Endometrium (tissue), 2 donors: ENCODE data around the gene IFITM2.
"Not testable (repeated sequence)": the region's sequence is repeated elsewhere in the genome, so short reads cannot be mapped to it uniquely, and the experiment has no call there.

ENCODE experiments used
- FAIRE-seq: peaks from 2 replicates; lab custom pipeline; 2012; peaks lifted over from hg19 to GRCh38; lab: Jason Lieb, UNC
- donor health status: control.
- donor health status: control.

IFITM2 gene

GRCh38 chr11:281486-282161, 26.0 kb upstream of the IFITM2 start:
- no peak for FAIRE-seq

DNA sequence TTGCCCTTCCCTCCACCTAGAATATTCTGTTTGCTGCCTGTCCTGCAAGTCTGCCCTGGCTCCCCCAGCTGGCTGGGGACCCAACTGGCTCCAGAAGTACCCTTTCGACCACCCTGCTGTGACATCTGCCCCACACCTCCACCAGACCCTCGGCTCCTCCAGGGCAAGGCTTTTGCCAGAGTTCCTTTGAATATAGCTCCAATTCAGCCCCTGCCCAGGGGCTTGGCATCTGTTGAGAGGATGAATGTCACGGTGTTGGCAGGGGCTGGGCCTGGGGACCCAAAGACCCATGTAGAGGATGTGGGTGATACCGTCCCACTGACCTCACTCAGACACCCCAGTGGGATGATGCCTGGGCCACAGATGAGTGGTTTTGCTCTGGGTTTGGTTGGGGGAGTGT, 25.4 kb upstream of the IFITM2 start:
- FAIRE-seq, result no peak

DNA sequence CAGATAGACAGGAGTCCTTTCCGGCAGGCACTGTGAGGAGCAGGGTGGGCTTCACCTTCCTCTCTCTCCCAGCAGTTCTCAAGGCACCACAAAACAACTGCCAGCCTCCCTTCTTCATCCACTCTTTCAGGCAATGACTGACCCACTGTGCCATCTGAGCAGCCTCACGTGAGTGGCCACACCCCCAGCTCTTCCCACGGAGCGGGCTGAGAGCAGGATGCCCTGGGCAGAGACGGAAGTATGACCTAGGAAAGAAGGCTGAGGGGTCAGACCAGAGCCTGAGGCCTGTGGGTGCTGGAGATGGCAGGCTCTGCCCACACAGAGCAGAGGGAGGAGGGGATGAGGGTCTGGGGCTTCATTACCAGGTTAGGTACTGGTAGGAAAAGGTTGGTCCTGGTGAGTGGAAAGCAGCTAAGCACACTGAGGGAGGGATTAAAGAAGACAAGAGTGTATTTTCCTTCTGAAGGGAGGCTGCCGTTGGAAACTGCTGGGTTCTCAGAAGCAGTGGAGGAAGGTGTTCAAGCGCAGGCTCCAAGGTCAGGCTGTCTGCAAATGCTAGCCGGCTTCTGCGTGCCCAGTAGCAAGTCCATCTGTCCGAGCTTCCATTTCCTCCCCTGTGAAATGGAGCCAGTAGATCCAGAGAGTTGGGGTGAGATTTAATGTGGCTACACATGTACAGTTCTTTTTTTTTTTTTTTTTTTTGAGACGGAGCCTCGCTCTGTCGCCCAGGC, 24.8 kb upstream of the IFITM2 start:
- no peak for FAIRE-seq

DNA sequence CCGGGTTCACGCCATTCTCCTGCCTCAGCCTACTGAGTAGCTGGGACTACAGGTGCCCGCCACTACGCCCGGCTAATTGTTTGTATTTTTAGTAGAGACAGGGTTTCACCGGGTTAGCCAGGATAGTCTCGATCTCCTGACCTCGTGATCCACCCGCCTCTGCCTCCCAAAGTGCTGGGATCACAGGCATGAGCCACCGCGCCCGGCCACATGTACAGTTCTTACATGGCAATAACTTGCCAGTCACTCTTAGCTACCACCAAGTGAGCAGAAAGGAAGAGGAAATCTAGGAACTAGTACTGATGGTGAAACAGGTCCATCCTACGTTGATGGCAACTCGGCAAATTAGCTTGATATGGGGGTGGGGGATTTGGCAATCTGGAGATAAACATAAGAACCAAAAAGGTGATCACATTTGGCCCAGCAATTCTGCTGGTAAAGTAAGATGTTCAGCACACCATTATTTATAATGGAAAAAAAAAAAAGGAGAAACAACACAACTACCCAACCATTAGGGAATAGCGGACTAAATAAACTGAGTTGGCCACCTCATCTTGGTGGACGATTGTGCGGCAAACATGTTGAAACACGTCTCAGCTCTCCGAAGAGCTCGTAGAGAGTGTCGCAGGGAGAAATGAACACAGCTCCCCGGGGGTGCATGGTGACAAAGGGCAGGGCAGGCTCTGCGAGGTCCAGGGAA, 24.1 kb upstream of the IFITM2 start:
- FAIRE-seq, result no peak

GRCh38 chr11:284105-285020, 23.3 kb upstream of the IFITM2 start:
- FAIRE-seq, result no peak

DNA sequence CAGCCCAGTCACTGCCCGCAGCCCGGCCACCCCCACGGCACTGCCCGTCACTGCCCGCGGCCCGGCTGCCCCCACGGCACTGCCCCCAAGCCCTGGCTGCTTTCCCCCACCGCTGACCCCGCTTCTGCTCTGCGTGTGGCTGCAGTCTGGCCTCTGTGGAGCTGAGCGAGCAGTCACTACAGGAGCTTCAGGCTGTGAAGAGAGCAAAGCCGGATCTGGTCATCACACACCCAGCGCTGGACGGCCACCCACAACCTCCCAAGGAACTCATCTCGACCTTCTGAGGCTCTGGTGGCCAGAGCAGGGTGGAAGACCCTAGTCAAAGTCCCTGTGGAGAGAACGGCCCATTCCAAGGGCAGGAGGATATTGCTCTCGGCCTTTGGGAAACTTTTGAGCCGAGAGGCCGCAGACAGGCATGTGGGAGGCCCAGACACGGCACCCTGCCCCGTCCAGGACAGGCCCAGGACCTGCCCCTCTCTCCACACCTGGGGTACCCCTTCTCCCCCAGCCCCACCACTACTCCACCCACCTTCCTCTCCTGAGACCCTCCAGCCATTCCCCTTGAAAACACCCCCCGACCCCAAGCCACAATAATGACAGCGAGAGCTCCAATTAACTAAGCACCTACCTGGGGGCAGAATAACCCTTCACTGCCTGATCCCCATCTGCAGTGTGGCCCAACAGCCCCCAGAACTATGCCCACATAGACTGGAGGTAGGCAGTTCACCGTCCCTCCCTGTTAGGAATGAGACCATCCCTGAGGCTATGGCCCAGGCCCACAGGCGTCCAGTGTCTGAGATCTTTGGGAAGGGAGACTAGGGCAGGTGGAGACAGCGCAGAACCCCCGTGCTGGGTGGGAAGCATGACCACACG, 22.4 kb upstream of the IFITM2 start:
- no peak for FAIRE-seq

DNA sequence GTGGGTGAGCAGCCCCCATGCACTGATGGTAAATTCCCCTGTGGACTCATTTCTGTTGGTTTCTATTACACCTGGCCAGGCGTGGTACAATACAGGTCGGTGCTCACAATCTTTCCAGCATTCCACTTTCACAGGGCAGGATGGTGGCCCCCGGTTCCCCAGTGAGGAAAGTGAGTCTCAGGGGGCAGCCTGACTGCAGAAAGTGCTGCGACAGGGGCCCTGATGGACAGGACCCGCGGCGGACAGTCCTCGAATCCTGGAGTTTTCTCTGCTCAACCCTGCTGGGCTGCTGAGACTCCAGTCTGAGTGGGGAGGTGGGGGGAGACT, 21.8 kb upstream of the IFITM2 start:
- no peak for FAIRE-seq

DNA sequence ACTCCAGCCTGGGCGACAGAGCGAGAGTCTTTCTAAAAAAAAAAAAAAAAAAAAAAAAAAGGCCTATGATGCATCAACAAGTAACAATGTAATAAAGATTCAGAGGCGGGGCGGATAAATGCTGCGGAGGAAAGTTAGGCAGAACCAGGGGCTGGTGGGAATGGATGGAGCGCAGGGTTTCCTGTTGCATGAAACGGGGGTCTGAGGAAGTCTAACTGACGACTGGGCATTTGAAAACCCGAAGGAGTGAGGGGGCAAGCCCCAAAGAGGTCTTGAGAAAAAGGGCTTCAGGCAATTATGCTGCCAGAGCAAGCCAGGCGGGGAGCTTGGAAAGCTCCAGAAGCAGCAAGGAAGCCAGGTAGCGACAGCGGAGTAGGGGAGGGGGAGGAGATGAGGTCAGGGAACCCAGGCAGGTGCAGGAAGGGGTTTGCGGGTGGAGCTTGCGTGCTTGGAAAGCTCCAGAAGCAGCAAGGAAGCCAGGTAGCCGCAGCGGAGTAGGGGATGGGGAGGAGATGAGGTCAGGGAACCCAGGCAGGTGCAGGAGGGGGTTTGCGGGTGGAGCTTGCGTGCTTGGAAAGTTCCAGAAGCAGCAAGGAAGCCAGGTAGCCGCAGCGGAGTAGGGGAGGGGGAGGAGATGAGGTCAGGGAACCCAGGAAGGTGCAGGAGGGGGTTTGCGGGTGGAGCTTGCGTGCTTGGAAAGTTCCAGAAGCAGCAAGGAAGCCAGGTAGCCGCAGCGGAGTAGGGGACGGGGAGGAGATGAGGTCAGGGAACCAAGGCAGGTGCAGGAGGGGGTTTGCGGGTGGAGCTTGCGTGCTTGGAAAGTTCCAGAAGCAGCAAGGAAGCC, 20.4 kb upstream of the IFITM2 start:
- not testable (repeated sequence) for FAIRE-seq

DNA sequence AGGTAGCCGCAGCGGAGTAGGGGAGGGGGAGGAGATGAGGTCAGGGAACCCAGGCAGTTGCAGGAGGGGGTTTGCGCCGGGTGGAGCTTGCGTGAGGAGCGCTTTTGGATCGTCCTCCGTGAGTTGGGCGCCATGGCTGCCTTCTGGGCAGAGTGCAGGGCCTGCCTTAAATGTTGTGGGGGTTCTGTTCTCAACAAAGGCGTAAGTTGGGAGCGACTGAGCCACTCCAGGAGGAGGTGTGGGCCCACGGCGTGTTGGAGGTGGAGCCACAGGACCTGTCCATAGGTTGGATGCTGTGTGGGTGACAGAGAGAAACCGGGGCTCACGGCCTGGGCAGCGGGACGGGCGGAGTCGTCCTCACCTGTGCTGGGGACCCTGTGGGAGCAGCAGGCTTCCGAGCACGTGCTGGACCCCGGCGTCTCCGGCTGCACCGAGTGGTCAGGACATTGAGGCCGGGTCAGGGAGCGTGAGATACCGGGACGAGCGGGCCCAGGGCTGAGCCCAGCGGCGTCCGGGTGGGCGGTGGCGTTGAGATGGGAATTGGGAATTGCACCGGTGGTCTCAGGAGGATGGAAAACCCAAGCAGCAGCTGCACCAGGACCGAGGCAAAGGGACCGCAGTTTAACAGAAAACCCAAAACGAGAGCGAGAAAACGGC, 19.7 kb upstream of the IFITM2 start:
- FAIRE-seq, result no peak

DNA sequence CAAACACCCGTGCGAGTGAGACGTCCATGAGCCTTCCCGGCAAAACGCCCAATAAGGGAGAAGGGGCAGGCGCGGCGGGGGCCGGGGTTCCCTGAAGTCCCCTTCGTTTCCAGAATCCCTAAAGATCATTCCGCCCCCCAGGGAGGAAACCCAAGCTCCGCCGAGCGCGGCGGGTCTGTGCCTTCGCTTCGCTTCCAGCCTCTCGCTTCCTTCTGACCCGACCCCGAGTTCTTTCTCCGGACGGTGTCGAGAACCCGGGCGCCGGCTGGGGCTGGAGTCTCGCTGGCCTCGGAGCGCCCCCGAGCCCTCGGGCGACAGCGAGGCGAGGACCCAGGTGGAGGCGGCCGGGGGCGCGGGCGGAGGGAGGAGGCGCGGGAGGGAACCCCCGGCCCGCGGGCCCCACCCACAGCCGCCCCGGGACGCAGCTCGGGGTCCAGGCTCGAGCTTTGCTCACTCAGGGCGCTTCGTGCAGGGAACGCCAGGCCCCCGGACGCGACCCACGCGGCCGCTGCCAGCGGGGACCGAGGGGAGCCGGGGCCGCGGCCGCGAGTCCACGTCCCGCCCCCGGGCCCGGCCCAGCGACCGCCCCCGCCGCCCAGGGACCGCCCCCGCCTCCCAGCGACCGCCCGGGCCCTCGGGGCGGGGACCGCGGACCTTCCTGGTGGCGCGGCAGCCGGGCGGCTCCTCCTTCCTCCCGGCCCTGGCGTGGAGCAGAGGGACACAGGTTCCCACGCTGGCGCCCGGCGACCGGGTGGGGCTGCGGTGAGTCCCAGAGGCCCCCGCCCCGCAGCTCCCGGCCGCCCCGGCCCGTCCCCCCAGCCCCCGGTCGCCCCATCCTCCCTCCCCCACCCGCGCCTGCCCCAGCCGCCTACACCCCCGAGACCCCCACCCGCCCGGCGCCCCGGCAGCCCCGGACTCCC, 18.9 kb upstream of the IFITM2 start, which contains the start of gene PGGHG:
Gene PGGHG (plus strand): TSS at position 649 of the 920 bp plus-strand sequence. CDS start 691 bp downstream, outside the sequence.
- FAIRE-seq, result no peak

GRCh38 chr11:289398-289711, 18.3 kb upstream of the IFITM2 start:
- FAIRE-seq, result no peak

DNA sequence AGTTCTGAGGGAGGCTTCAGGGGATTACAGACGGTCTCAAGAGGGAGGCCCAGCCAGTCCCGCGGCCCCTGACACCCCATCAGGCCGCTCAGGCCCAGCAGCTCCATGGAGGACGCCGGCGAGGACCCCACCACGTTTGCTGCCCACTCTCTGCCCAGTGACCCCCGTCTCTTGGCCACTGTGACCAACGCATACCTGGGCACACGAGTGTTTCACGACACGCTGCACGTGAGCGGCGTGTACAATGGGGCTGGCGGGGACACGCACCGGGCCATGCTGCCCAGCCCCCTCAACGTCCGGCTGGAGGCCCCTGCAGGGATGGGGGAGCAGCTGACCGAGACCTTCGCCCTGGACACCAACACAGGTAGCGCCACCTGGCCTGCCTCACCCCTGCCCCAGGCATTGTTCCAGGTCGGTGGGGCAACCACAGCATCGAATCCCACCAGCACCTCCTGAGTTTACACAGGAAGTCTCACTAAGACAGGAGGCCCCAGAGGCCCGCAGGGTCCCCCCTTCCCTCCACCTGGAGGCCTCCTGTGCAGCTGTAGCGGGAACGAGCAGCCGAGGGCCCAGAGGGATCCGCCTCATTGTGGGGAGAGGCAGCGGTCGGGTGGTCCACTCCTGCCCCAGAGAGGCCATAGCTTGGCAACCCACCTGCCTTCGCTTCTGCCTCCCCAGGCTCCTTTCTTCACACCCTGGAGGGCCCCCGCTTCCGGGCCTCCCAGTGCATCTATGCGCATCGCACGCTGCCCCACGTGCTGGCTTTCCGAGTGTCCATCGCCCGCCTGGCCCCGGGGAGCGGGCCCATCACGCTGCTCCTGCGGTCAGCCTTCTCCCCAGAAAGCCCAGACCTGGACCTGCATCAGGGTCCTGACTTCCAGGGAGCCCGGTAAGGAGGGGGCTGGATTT, 17.6 kb upstream of the IFITM2 start:
- FAIRE-seq, result no peak

DNA sequence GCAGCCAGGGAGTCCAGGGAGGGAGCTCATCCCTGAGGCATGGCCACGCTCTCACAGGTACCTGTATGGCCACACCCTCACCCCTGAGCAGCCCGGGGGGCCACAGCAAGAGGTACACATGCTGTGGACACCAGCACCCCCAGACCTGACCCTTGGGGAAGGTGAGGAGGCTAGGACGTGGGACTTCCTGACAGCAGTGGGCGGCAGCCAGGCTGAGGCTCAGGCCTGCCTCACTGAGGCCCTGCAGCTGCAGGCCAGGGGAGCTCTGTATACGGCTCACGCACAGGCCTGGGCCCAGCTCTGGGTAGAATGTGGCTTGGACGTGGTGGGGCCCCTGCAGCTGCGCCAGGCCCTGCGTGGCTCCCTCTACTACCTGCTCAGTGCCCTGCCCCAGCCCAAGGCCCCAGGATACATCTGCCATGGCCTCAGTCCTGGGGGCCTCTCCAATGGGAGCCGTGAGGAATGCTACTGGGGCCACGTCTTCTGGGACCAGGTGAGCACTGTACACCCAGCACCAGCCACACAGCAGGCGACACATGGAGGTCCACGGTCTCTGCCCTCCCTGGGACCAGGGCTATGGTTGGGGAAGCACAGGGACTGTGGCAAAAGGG, 16.9 kb upstream of the IFITM2 start:
- no peak for FAIRE-seq

DNA sequence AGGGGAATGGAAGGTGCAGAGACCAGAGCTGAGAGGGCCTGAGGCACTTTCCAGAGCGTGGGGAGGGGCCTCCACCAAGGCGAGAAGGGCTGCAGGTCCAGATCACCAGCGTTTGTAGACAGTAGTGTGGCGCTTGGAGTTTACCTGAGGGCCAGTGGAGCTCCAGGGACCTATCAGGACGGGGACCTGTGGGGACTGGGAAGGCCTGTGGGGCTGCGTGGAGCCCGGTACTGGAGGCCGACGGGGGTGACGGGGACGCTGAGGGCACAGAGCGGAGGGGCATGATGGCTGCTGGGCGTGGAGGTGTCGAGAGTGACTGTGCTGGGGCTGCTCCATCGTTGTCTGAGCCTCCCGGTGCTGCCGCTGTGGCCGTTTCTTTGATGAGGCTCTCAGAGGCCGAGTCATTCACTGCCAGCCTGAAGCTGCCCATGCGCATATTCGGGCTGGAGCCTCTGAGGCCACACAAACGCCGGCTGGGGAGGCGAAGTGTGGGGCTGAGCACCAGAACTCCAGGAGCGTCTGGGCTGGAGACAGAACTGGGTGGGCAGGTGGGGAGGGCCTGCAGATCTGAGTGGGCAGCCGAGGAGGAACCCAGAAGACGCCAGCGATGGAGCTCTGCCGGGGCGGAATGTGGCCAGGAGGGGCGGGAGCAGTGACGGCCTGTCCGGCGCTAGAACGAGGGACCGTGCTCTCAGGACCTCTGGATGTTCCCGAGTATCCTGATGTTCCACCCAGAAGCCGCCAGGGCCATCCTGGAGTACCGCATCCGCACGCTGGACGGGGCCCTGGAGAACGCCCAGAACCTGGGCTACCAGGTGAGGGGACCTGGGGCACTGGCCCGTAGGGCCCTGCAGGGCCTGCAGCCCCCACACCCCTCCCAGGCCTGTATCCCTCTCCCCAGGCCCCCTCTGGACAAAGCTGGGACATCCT, 16.1 kb upstream of the IFITM2 start:
- no peak for FAIRE-seq

DNA sequence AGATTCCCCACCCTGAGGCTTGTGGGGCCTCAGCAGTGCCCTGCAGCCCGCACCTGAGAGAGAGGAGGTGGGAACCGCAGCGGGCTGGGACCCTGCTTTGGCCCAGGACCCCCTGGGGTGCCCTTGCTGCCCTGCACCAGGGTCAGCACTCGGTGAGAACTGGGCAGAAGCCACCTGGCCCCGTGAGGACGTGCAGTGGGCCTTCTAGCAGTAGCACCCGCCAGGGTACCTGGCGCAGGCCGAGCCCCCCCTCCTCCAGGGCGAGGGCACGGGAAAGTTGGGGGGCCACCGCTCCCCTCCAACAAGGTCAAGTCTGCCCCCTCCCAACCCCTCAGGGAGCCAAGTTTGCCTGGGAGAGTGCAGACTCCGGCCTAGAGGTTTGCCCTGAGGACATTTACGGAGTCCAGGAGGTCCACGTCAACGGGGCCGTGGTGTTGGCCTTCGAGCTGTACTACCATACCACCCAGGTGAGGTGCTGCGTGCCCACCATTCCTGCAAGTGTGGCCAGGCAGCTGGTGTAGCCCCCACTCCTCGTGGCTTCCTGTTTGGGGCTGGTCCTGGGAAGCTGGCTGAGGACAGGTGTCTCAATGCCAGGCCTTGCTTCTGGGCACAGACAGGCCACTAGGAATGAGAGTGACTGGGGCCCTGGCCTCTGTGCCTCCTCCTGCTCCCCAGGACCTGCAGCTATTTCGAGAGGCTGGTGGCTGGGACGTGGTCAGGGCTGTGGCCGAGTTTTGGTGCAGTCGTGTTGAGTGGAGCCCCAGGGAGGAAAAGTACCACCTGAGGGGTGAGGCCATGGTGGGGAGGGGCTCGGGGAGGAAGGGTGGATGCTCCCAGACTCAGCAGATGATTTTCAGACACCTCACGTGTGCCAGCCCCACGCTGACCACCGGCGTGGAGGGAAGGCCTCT, 15.2 kb upstream of the IFITM2 start:
- FAIRE-seq, result no peak
